Progenitor cell of endocrine pancreas (in vitro differentiated cells): ENCODE measurements around the gene TUBGCP6. TPM values are rescaled to one million over a fixed set of nuclear protein-coding genes. Genes with fewer than 3 reads are reported as not detected.

Experiments
- DNase-seq: peaks from one replicate; pipeline ENCODE4 v3.0.0; 2021; ENCODE audit warnings: low spot score; ENCODE audit not compliant: unreplicated experiment
- H3K27ac Mint-ChIP-seq: 2 replicates; pipeline ENCODE4 v1.8.0; 2021; ENCODE audit warnings: mild to moderate bottlenecking, moderate library complexity, mixed read lengths
- H3K27me3 Mint-ChIP-seq: 2 replicates; pipeline ENCODE4 v1.8.0; 2021; ENCODE audit warnings: mixed read lengths
- H3K36me3 Mint-ChIP-seq: 2 replicates; pipeline ENCODE4 v1.8.0; 2022; ENCODE audit warnings: mixed read lengths; ENCODE audit not compliant: insufficient read depth
- H3K4me1 Mint-ChIP-seq: 2 replicates; pipeline ENCODE4 v1.8.0; 2021; ENCODE audit warnings: low read depth, mixed read lengths
- H3K4me3 Mint-ChIP-seq: 2 replicates; pipeline ENCODE4 v1.8.0; 2021; ENCODE audit warnings: low read depth, mild to moderate bottlenecking, moderate library complexity, mixed read lengths
- H3K9me3 Mint-ChIP-seq: 2 replicates; pipeline ENCODE4 v1.8.0; 2021; ENCODE audit warnings: low read depth, mixed read lengths
- CTCF ChIP-seq: fragments of 200-600 bp; sonication (generic); IDR thresholded peaks from one replicate; pipeline ENCODE4 v1.5.0; 2021; ENCODE audit warnings: antibody characterized with exemption, mild to moderate bottlenecking; ENCODE audit not compliant: unreplicated experiment
- total RNA-seq: library from RNA; stranded (reverse); gene quantifications from 2 replicates; pipeline ENCODE4 v1.2.1, GENCODE V29; 2021

The TUBGCP6 gene
- total RNA-seq, 1 donor from 2014 or later, result 70.9 TPM

GRCh38 chr22:50257451-50258360 is 12.9 kb upstream of the TUBGCP6 start:
- TF ChIP-seq CTCF, result no peak
- no peak overlapping the region for H3K4me3 Mint-ChIP-seq
- no peak for DNase-seq
- no peaks in the 10 kb centered on the region for H3K27me3 Mint-ChIP-seq
- no peaks in the 10 kb centered on the region for H3K36me3 Mint-ChIP-seq
- H3K27ac Mint-ChIP-seq, result no peak overlapping the region
- H3K9me3 Mint-ChIP-seq, result no peaks in the 10 kb centered on the region
- peaks cover 3% of the 10 kb centered on the region for H3K4me1 Mint-ChIP-seq

- no peak for TF ChIP-seq CTCF
- no peak for DNase-seq
- H3K36me3 Mint-ChIP-seq, result no peaks in the 10 kb centered on the region
Measured at GRCh38 chr22:50257041-50257440, 12.2 kb upstream of the TUBGCP6 start.

GRCh38 chr22:50256258-50256862 is 11.5 kb upstream of the TUBGCP6 start:
- Mint-ChIP-seq H3K4me1 (no peaks in the 10 kb centered on the region), H3K4me3 (no peak overlapping the region), H3K27ac (no peak overlapping the region), H3K36me3 (no peaks in the 10 kb centered on the region), H3K27me3 (no peaks in the 10 kb centered on the region), H3K9me3 (no peaks in the 10 kb centered on the region)
- TF ChIP-seq CTCF, result no peak
- DNase-seq, result no peak

More at GRCh38 chr22:50257041-50257440, 12.2 kb upstream of the TUBGCP6 start:
- H3K27ac Mint-ChIP-seq, result no peak overlapping the region
- no peak overlapping the region for H3K4me3 Mint-ChIP-seq
- no peaks in the 10 kb centered on the region for H3K27me3 Mint-ChIP-seq
- H3K9me3 Mint-ChIP-seq, result no peaks in the 10 kb centered on the region
- H3K4me1 Mint-ChIP-seq, result no peaks in the 10 kb centered on the region

- no peak overlapping the region for H3K27ac Mint-ChIP-seq
- no peaks in the 10 kb centered on the region for H3K9me3 Mint-ChIP-seq
- no peaks in the 10 kb centered on the region for H3K27me3 Mint-ChIP-seq
- peaks cover 1% of the 10 kb centered on the region for H3K4me1 Mint-ChIP-seq
- no peaks in the 10 kb centered on the region for H3K36me3 Mint-ChIP-seq
- no peak for DNase-seq
- TF ChIP-seq CTCF, result no peak
- no peak overlapping the region for H3K4me3 Mint-ChIP-seq
Measured at GRCh38 chr22:50255607-50256006, 10.8 kb upstream of the TUBGCP6 start.

GRCh38 chr22:50255099-50255498 is 10.3 kb upstream of the TUBGCP6 start:
- H3K4me3 Mint-ChIP-seq, result no peak overlapping the region
- H3K27me3 Mint-ChIP-seq, result no peaks in the 10 kb centered on the region
- no peak overlapping the region for H3K27ac Mint-ChIP-seq
- peaks cover 3% of the 10 kb centered on the region for H3K4me1 Mint-ChIP-seq
- no peaks in the 10 kb centered on the region for H3K36me3 Mint-ChIP-seq
- no peaks in the 10 kb centered on the region for H3K9me3 Mint-ChIP-seq
- DNase-seq, result no peak
- no peak for TF ChIP-seq CTCF
